KOPT-K1 (cell line): ENCODE data around the gene TIAL1.
"Not testable (repeated sequence)": the region's sequence is repeated elsewhere in the genome, so short reads cannot be mapped to it uniquely, and the experiment has no call there.

Experiments used
- H3K27ac ChIP-seq: fragments of 200-600 bp; sonication (generic); 2 replicates; pipeline ENCODE4 v1.5.1; 2016; ENCODE audit warnings: antibody characterized with exemption, mild to moderate bottlenecking, low read depth, low read length; ENCODE audit not compliant: poor library complexity, severe bottlenecking
- H3K36me3 ChIP-seq: fragments of 200-600 bp; sonication (generic); 2 replicates; pipeline ENCODE4 v1.5.1; 2017; ENCODE audit warnings: antibody characterized with exemption, mild to moderate bottlenecking, low read length, moderate library complexity; ENCODE audit not compliant: insufficient read depth
- H3K9me3 ChIP-seq: fragments of 200-600 bp; sonication (generic); 2 replicates; pipeline ENCODE4 v1.5.1; 2017; ENCODE audit warnings: antibody characterized with exemption, low read length, mild to moderate bottlenecking; ENCODE audit not compliant: insufficient read depth, poor library complexity, severe bottlenecking

TIAL1 gene

GRCh38 chr10:119595676-119596515, 868 bp downstream of the TIAL1 start:
- peak overlapping the region; percentile 94 for H3K27ac ChIP-seq
- peaks cover 31% of the 10 kb centered on the region for H3K36me3 ChIP-seq
- no peaks in the 10 kb centered on the region for H3K9me3 ChIP-seq

- peak overlapping the region; percentile 94 for H3K27ac ChIP-seq
- H3K9me3 ChIP-seq = no peaks in the 10 kb centered on the region
- H3K36me3 ChIP-seq = peaks cover 37% of the 10 kb centered on the region
Measured at GRCh38 chr10:119595134-119595675, 1.6 kb downstream of the TIAL1 start.

GRCh38 chr10:119588071-119588470, 8.7 kb downstream of the TIAL1 start:
- Histone ChIP-seq H3K36me3 (peaks cover 87% of the 10 kb centered on the region), H3K27ac (no peak overlapping the region), H3K9me3 (no peaks in the 10 kb centered on the region)

GRCh38 chr10:119578355-119578754, 18.4 kb downstream of the TIAL1 start:
- Histone ChIP-seq H3K9me3 (no peaks in the 10 kb centered on the region), H3K36me3 (peaks cover 100% of the 10 kb centered on the region), H3K27ac (no peak overlapping the region)

- Histone ChIP-seq H3K9me3 (no peaks in the 10 kb centered on the region), H3K27ac (no peak overlapping the region), H3K36me3 (peaks cover 96% of the 10 kb centered on the region)
Measured at GRCh38 chr10:119575991-119576390, 20.8 kb downstream of the TIAL1 start.

- H3K36me3 ChIP-seq = peaks cover 91% of the 10 kb centered on the region
Measured at GRCh38 chr10:119575506-119575905, 21.3 kb downstream of the TIAL1 start.

GRCh38 chr10:119567978-119568377, 28.8 kb downstream of the TIAL1 start:
- Histone ChIP-seq H3K36me3 (peaks cover 16% of the 10 kb centered on the region), H3K9me3 (no peaks in the 10 kb centered on the region), H3K27ac (no peak overlapping the region)

More at GRCh38 chr10:119575506-119575905, 21.3 kb downstream of the TIAL1 start:
- Histone ChIP-seq H3K9me3 (no peaks in the 10 kb centered on the region), H3K27ac (no peak overlapping the region)

GRCh38 chr10:119562097-119562496, 34.7 kb downstream of the TIAL1 start:
- no peak overlapping the region for H3K27ac ChIP-seq
- no peaks in the 10 kb centered on the region for H3K9me3 ChIP-seq
- H3K36me3 ChIP-seq = no peaks in the 10 kb centered on the region

GRCh38 chr10:119559511-119559910, 37.3 kb downstream of the TIAL1 start:
- not testable (repeated sequence) for H3K36me3 ChIP-seq, H3K9me3 ChIP-seq, H3K27ac ChIP-seq

- not testable (repeated sequence) for H3K27ac ChIP-seq, H3K9me3 ChIP-seq, H3K36me3 ChIP-seq
Measured at GRCh38 chr10:119556081-119556480, 40.7 kb downstream of the TIAL1 start.

GRCh38 chr10:119555178-119555784, 41.5 kb downstream of the TIAL1 start:
- Histone ChIP-seq H3K9me3 (no peaks in the 10 kb centered on the region), H3K36me3 (no peaks in the 10 kb centered on the region), H3K27ac (no peak overlapping the region)

- no peaks in the 10 kb centered on the region for H3K36me3 ChIP-seq
- no peak overlapping the region for H3K27ac ChIP-seq
- H3K9me3 ChIP-seq = no peaks in the 10 kb centered on the region
Measured at GRCh38 chr10:119550827-119551226, 45.9 kb downstream of the TIAL1 start.

GRCh38 chr10:119549247-119549999, 47.3 kb downstream of the TIAL1 start:
- no peak overlapping the region for H3K27ac ChIP-seq

GRCh38 chr10:119546009-119546408, 50.8 kb downstream of the TIAL1 start:
- no peak overlapping the region for H3K27ac ChIP-seq
- H3K9me3 ChIP-seq = no peaks in the 10 kb centered on the region
- no peaks in the 10 kb centered on the region for H3K36me3 ChIP-seq

More at GRCh38 chr10:119549247-119549999, 47.3 kb downstream of the TIAL1 start:
- Histone ChIP-seq H3K36me3 (no peaks in the 10 kb centered on the region), H3K9me3 (no peaks in the 10 kb centered on the region)

- H3K27ac ChIP-seq = no peak overlapping the region
- no peaks in the 10 kb centered on the region for H3K36me3 ChIP-seq
- H3K9me3 ChIP-seq = no peaks in the 10 kb centered on the region
Measured at GRCh38 chr10:119545310-119545709, 51.5 kb downstream of the TIAL1 start.
